Measurements from ENCODE around the gene TES.
"Not testable (repeated sequence)": the region's sequence is repeated elsewhere in the genome, so short reads cannot be mapped to it uniquely, and the experiment has no call there.

TES gene

GRCh38 chr7:116293633-116294032, 83.3 kb downstream of the TES start:
- DNase-seq = no peak

GRCh38 chr7:116295903-116296302, 85.6 kb downstream of the TES start:
- DNase-seq = not testable (repeated sequence)

- no peak for DNase-seq
Measured at GRCh38 chr7:116298055-116298454, 87.7 kb downstream of the TES start.

- DNase-seq = no peak
Measured at GRCh38 chr7:116298576-116298975, 88.2 kb downstream of the TES start.

- no peak for DNase-seq
Measured at GRCh38 chr7:116305485-116306408, 95.4 kb downstream of the TES start.

GRCh38 chr7:116306409-116307048, 96.2 kb downstream of the TES start:
- no peak for DNase-seq

GRCh38 chr7:116307253-116307652, 96.9 kb downstream of the TES start:
- DNase-seq = no peak
